Activated CD8-positive, alpha-beta memory T cell treated with anti-CD3 and anti-CD28 coated beads for 4 hours (primary cell): ENCODE results near the gene CRADD.
"Not testable (repeated sequence)": the region's sequence is repeated elsewhere in the genome, so short reads cannot be mapped to it uniquely, and the experiment has no call there.

ENCODE experiments used
- DNase-seq, 2 donors: peaks; one replicate each; pipeline ENCODE4 v3.0.0-alpha.2; 2020; ENCODE audit warnings: low read depth in 2 of 2

CRADD gene

DNA sequence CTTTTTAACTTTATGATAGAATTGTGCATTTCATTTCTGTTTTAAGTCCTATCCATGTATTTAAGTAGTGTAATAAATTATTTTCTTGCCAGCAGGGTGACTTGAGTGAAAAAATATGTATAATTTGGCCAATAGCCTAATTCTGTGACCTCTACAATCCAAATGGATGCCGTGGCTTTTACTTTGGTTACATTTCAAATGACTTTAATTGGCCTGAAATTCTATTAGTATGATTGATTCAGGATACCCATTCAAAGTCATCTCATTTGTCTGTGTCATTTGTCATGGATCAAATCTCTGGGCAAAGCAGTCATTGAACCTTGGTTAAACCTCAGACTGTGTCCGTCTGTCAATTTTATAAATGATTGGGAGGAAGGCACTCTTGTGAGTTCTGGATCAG is 29.6 kb downstream of the CRADD start:
- DNase-seq, result no peak

DNA sequence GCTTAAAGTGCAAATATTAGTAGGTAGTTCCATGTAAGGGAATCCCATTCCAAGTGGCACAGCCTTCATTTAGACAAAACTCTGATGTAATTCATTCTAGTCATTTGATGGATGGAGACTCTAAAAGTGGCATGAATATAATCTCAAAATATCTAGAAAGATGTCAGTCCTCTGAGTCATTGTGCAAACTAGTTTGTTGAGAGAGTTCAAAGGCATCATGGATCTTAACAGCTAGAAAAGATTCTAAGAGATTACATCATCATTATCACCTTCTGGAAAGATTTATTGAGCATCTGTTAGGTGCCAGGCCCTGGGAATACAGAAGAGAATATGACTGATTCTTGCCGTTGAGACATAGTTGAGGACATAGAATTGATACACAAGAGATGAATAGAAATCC is 30.7 kb downstream of the CRADD start:
- DNase-seq, result no peak

DNA sequence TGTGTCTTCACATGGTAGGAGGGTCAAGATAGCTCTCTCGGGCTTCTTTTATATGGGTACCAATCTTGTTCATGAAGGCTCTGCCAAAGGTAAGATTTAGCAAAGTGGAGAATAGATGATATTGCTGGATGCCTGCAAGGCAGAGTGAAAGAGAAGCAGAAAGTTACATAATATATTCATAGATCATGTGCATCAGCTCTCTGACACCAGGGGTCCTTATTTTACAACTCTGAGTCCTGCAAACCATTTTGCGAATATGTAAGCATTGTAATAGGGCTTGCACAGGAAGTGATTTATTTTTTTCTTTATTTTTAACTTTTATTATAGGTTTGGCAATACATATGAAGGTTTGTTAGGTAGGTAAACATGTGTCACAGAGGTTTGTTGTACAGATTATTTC is 31.8 kb downstream of the CRADD start:
- no peak for DNase-seq

DNA sequence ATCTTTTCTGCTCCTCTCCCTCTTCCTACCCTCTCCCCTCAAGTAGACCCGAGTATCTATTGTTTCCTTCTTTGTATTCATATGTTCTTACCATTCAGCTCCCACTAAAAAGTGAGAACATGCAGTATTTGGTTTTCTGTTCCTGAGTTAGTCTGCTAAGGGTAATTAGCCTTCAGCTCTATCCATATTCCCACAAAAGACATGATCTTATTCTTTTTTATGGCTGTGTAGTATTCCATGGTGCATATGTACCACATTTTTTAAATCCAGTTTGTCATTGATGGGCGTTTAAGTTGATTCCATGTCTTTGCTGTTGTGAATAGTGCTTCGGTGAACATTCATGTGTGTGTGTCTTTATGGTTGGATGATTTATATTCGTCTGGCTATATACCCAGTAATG is 32.2 kb downstream of the CRADD start:
- no peak for DNase-seq

DNA sequence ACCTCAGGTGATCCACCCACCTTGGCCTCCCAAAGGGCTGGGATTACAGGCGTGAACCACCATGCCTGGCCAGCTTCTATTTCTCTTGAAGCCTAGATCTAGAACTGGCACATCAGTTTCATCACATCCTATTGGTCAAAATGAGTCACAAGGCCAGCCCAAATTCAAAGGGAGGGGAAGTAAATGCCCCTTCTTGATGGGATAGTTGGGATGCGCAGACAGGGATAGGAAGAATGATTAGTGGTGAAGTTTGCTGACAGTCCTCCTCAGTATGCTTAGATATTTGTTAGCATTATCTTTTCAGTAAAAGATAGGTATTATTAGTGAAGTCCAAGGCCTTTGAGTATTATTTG is 33.4 kb downstream of the CRADD start:
- no peak for DNase-seq

DNA sequence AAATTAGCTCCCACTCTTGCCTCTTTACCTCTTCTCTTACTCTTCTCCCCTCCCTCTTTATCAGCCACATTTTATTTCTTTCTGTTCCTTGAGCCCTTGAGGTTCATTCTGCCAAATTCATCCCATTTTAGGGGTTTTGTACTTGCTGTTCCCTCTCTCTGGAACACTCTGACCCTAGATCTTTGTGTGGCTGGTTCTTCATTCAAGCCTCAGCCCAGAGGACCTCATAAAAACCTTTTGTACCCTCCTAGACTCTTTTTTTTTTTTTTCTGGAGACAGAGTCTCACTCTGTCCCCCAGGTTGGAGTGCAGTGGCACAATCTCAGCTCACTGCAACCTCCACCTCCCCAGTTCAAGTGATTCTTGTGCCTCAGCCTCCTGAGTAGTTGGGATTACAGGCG is 34.3 kb downstream of the CRADD start:
- DNase-seq, result not testable (repeated sequence)

DNA sequence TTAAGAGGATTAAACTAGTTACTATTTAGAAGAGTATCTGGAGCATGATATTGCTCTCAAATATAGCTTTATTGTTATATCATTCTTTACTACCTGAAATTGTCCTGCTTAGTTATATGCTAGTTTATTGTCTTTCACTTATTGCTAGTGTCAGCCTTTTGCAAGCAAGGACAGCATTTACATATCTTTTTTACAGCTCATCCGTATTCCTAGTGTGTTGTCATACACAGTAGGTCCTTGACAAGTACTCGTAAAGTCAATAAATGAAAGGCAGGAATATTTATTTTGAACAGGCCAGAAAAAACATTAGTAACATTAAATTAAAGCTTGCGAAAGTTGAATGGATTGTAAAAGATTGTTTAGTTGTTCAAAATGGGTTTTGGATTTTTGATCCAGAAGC is 35.0 kb downstream of the CRADD start:
- DNase-seq, result no peak

DNA sequence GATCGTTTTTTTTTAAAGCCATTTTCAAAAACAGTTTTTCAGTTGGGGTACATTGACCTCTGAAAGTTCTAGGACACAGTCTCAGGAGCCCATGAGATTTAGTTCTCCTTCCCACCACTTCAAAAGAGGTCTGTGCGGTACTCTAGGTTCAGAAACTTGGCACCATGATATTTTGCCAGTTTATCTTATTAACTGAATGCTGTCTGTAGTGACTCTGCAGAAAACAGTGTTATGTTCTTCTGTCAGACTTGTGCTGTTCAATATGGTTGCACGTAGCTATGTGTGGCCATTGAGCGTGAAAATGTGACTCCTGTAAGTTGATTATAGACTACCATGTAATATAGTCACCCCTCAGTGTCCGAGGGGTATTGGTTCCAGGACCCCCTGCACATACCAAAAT is 35.9 kb downstream of the CRADD start:
- no peak for DNase-seq

DNA sequence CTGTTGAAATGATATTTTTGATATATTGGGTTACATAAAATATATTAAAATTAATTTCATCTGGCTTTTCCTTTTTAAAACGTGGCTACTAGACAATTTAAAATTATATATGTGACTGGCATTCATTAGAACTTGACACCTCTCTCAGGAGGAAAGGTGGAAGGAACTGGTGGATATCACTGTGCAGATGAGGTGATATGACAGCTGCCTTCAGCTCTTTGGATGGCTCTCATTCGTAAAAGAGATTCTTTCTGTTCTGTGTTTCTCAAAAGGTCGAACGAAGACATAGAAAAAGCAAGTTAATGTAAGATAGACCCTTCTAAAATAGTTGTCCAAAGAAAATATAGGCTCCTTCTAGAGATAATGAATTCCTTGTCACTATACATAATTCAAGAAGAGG is 36.6 kb downstream of the CRADD start:
- no peak for DNase-seq

DNA sequence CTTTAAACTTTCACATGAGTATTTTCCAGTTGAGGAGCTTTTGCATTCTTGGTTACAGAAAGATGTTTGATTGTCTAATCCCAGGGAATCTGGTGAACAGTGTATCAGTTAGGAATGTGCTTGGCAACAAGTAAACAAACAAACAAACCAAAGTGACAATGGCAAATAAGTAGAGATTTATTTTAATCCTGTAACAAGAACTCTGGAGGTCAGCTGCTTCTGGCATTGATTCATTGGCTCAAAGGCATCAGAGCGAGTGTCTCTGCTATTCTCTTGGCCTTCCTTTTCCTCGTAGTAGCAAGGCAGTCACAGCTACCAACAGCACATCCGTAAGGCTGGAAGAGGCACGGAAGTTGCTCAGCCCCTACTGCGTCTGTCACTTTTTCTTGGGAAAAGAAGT is 37.2 kb downstream of the CRADD start:
- no peak for DNase-seq

DNA sequence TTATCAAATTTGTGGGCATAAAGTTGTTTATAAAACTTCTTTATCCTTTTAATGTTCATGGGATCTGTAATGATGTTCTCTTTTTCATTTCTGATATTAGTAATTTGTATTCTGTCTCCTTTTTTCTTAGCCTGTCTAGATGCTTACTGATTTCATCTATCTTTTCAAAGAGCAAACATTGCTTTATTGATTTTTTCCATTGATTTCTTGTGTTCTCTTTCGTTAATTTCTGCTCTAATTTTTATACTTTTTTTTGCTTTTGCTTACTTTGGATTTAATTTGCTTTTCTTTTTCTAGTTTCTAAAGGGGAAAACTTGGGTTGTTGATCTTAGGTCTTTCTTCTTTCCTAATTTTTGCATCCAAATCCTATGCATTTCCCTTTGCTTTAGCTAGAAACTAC is 42.5 kb downstream of the CRADD start:
- DNase-seq, result no peak

DNA sequence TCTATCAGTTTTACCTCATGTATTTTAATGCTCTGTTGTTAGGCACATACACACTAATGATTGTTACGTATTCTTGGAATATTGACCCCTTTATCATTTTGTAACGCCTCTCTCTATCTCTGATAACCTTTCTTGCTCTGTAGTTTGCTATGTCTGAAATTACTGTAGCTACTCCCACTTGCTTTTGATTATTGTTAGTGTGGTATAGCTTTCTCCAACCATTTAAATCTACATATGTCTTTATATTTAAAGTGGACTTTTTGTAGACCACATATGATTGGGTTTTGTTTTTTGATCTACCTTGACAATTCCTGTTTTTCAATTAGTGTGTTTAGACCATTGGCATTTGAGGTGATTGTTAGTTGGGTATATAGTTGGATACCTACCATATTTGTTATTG is 43.4 kb downstream of the CRADD start:
- DNase-seq, result no peak

DNA sequence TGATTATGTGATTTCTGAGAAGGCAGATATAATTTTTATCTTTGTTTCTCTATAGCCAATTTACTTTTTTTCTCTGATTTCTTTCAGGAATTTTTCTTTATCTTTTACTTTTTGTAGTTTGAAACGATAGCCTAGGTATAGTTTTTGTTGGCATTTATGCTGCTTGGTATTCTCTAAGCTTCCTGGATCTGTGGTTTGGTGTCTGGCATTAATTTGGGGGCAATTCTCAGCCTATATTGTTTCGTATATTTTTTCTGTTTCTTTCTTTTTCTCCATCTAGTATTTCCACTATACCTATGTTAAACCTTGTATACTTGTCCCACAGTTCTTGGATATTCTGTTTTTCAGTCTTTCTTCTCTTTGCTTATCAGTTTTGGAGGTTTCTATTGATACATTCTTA is 45.0 kb downstream of the CRADD start:
- no peak for DNase-seq

DNA sequence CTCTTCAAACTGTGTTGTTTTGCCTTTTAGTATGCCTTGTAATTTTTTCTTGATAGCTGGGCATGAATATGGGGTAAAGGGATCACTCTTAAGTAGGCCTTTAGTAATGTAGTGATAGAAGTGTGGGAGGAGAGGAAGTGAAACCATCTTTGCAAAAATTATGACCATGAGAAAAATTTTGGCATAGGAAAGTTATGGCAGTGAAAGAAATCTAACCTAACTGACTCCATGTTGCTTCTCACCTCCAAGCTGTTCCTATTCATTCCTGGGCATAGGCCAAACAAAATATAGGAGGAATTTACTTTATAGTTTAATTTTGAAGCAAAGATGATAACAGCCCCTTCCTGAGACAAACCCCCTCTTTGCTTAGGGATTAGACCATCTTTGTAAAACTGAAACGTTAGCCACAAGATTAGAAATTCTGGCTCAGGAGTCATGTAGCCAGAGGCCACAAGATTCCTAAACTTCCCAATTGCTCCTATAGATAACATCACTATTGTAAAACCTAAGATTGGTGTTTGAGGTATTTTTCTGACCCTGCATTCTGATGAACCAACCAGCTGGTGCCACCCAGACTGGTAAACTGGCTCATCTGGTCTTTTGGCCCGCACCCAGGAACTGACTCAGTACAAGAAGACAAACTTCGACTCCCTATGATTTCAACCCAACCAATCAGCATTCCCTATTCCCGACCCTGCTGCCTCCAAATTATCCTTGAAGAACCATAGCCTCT is 45.8 kb downstream of the CRADD start:
- no peak for DNase-seq

DNA sequence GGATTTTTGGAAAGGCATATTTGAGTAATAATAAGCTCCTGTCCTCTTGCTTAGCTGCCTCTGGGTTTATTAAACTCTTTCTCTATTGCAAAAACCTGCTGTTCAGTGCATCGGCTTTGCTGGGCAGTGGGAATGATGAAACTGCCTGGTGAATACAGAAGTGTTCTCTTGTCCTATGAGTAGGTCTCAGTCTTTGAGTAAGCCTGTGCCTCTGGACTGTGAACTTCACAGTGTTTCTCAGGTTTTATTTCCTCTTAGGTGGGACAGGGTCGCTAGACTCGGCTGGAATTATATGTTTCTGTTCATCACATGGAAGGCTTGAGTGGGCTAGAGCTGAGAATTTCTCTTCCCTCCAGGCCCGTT is 46.4 kb downstream of the CRADD start:
- DNase-seq, result no peak

DNA sequence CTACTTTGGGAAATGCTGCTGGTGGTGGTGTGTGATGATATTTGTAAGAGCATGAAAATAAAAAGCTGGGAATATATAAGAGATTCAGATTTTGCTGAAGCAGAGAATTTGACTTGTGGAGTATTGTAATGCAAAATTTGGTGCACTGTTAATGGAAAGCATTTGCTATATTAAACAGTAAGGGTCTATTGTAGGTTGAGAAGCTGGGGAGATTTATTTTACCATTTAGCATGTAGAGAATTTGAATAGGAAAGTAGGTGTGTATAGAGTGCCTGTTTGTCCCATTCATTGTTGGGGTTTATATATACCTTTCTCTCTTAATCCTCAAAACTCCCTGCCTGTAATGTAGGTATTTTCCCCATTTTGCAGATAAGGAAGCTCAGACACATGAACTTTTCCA is 48.4 kb downstream of the CRADD start:
- no peak for DNase-seq

DNA sequence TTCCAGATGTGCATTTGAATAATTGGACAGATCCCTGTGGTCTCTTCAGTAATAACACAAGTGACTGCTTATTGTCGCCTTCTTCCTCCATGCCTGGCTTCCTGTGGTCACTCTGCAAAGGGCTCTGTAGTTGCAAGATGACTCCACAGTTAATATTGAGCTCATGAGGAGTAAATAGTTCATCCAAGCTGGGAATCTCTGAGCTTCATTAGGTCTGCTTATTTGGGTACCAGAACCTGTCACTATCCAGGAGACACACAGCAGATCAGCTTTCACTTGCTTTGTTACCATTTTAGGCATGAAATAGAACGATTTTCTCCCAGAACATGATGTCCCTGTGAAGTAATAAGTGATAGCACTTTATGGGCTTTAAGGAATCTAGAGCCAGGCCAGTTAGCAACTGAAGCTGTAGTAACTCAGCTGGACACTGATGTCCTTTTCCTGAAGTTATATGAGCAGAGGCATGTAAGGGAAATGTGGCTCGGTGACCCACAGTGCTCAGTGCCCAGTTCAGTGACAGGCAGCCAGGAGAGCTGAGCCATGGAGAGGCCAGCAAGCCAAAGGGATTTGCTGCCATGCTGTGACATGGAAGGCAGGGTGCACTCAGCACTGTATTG is 50.1 kb downstream of the CRADD start:
- DNase-seq, result no peak

DNA sequence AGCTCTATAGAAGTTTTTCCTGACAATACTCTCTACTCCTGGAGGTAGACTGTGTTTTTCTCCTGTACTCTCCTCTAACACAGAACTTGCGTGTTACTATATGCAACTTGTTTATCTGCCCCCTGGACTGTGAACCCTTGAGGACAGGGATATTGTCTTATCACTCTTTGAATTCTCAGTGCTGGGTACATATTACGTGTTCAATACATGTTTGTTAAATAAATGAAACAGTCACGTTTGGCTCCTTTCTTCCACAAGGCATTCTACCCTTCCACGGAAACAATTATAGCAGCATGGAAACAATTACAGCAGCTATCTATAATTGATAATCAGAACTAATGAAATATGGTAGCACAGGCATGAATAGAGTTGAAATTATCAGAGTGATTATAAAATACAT is 50.7 kb downstream of the CRADD start:
- DNase-seq, result no peak

DNA sequence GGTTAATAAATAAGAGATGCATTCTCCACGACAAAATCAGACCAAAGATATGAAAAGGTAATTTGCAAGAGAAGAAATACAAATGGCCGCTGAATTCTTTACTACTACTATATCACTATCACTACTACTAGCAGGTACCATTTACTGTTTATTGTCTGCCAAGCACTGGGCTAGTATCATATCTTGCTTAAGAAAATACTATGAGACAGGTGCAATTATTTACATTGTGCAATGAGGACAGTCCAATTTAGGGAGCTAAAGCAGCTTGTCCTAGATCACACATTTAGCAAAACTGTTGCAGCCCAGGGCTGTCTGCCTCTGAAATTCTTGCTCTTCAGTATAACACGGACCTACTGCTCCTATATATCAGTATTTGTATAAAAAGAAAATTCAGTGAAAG is 52.8 kb downstream of the CRADD start:
- DNase-seq, result no peak

DNA sequence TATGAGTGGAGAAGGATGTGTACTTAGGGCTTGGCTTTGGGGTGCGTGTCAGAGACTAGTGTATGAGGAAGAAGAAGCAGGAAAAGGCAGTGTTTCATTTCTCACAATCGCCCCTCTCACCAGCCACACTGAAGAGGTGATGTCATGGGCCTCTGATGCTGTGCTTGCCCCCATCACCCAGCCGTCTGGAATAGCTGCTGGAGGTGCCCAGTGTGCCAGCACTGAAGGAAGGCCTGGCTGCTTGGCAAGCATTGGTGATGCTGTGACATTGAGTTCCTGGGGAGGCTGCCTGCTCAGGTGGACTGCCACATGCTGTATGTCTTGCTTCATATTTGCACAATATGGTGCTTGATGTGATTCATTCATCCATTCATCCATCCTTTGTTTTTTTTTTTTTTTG is 56.2 kb downstream of the CRADD start:
- no peak for DNase-seq

DNA sequence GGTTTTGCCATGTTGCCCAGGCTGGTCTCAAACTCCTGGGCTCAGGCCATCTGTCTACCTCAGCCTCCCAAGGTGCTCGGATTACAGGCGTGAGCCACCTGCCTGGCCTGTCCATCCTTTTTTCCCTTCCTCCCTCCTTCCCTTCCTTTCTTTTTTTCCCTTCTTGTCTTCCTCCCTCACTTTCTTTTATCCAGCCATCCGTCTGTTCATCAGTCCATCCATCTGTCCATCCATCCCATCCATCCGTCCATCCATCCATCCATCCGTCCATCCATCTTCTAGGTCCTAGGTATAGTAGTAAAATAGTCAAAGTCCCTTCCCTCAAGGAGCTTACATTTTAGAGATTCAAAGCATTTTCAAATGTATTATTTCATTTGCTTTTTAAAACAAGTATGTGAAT is 56.8 kb downstream of the CRADD start:
- DNase-seq, result no peak

DNA sequence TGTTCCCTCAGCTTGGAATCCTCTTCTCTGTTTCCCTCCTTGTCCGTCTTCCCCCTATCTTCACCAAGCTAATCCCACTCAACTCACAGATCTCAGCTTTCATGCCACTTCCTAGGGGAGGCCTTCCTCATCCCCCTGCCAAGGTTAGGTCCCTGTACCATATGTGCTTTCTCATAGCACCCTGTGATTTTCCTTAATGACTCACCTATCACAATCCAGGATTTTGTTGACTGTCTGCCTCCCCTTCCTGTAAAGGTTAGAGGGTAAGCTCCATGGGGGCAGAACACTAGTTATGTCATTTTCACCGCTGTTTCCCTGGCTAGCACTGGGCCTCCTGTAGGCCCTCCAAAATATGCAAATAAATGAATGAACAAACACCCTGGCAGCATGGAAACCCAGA is 57.6 kb downstream of the CRADD start:
- no peak for DNase-seq

DNA sequence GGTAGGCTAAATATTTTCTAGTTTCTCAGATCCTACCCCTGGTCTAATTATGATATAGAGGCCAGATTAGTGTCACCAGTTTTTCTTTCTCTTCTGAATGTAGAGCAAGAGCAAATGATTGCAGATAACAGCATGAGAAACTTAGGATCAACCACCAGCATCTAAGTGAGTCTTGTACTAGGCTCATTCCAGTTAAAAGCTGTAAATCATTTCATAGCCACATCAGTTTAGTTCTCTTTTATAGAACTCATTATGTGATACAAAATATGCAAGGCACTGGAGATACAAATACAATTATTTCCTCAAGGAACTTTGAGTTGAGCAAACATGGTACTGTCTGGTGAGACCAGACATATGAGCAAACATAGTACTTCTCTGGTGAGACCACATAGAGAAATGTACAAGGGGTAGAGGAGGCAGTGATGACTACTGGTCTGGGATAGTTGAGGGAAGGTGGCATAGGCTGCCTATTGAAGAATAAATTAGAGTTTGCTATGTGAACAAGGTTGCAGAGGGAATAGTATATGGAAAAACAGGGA is 59.5 kb downstream of the CRADD start:
- no peak for DNase-seq
